ENCODE results near the gene LMNTD2. TPM values are rescaled to one million over a fixed set of nuclear protein-coding genes. Genes with fewer than 3 reads are reported as not detected.
A peak's percentile ranks its signal among the peaks of the same experiment; 100 is the strongest.

The LMNTD2 gene
- total RNA-seq, 1 donor from 2014 or later: 0.47 TPM

- Mint-ChIP-seq H3K36me3 (ENCODE audit: low read depth) (peaks cover 10% of the 10 kb centered on the region), H3K4me1 (peaks cover 15% of the 10 kb centered on the region), H3K4me3 (peak overlapping the region; percentile 80), H3K9me3 (no peaks in the 10 kb centered on the region), H3K27me3 (no peaks in the 10 kb centered on the region), H3K27ac (no peak overlapping the region)
- DNase-seq: peak; percentile 78
- intact Hi-C loops (cut with micrococcal nuclease): loop anchor here (1.0 to 5.0 kb wide), 2 partner anchors 16 to 163 kb away; partner anchors contain the start of genes DEAF1 and TMEM80
Measured at GRCh38 chr11:534396-535209, 25.9 kb downstream of the LMNTD2 start.

GRCh38 chr11:533586-534395 lies 26.7 kb downstream of the LMNTD2 start:
- Mint-ChIP-seq H3K27me3 (no peaks in the 10 kb centered on the region), H3K9me3 (no peaks in the 10 kb centered on the region), H3K36me3 (ENCODE audit: low read depth) (peaks cover 10% of the 10 kb centered on the region), H3K4me3 (peak overlapping the region; percentile 80), H3K4me1 (peaks cover 15% of the 10 kb centered on the region), H3K27ac (no peak overlapping the region)
- DNase-seq: no peak
- intact Hi-C loops (cut with micrococcal nuclease): no loop called here

- no peaks in the 10 kb centered on the region for H3K9me3 Mint-ChIP-seq
- intact Hi-C loops (cut with micrococcal nuclease): no loop called here
- peaks cover 15% of the 10 kb centered on the region for H3K4me1 Mint-ChIP-seq
- peaks cover 10% of the 10 kb centered on the region for H3K36me3 Mint-ChIP-seq (ENCODE audit: low read depth)
- DNase-seq: no peak
- H3K27ac Mint-ChIP-seq: no peak overlapping the region
- H3K4me3 Mint-ChIP-seq: no peak overlapping the region
- no peaks in the 10 kb centered on the region for H3K27me3 Mint-ChIP-seq
Measured at GRCh38 chr11:532986-533585, 27.5 kb downstream of the LMNTD2 start.

GRCh38 chr11:532527-532985 lies 28.0 kb downstream of the LMNTD2 start:
- H3K4me3 Mint-ChIP-seq: no peak overlapping the region
- intact Hi-C loops (cut with micrococcal nuclease): no loop called here
- H3K27ac Mint-ChIP-seq: no peak overlapping the region
- peaks cover 10% of the 10 kb centered on the region for H3K4me1 Mint-ChIP-seq
- no peaks in the 10 kb centered on the region for H3K27me3 Mint-ChIP-seq
- no peak for DNase-seq
- peaks cover 10% of the 10 kb centered on the region for H3K36me3 Mint-ChIP-seq (ENCODE audit: low read depth)
- H3K9me3 Mint-ChIP-seq: no peaks in the 10 kb centered on the region

- H3K27ac Mint-ChIP-seq: no peak overlapping the region
- no peaks in the 10 kb centered on the region for H3K27me3 Mint-ChIP-seq
- intact Hi-C loops (cut with micrococcal nuclease): no loop called here
- H3K4me3 Mint-ChIP-seq: no peak overlapping the region
- H3K9me3 Mint-ChIP-seq: no peaks in the 10 kb centered on the region
- H3K4me1 Mint-ChIP-seq: peaks cover 8% of the 10 kb centered on the region
- no peak for DNase-seq
- H3K36me3 Mint-ChIP-seq (ENCODE audit: low read depth): peaks cover 10% of the 10 kb centered on the region
Measured at GRCh38 chr11:531919-532526, 28.5 kb downstream of the LMNTD2 start.

- intact Hi-C loops (cut with micrococcal nuclease): no loop called here
- no peak overlapping the region for H3K4me3 Mint-ChIP-seq
- H3K27me3 Mint-ChIP-seq: no peaks in the 10 kb centered on the region
- H3K9me3 Mint-ChIP-seq: no peaks in the 10 kb centered on the region
- peaks cover 5% of the 10 kb centered on the region for H3K4me1 Mint-ChIP-seq
- no peak overlapping the region for H3K27ac Mint-ChIP-seq
- peaks cover 9% of the 10 kb centered on the region for H3K36me3 Mint-ChIP-seq (ENCODE audit: low read depth)
- DNase-seq: no peak
Measured at GRCh38 chr11:530960-531831, 29.3 kb downstream of the LMNTD2 start.

- intact Hi-C loops (cut with micrococcal nuclease): no loop called here
- Mint-ChIP-seq H3K36me3 (ENCODE audit: low read depth) (peaks cover 8% of the 10 kb centered on the region), H3K27ac (no peak overlapping the region), H3K4me1 (peaks cover 4% of the 10 kb centered on the region), H3K27me3 (no peaks in the 10 kb centered on the region), H3K9me3 (no peaks in the 10 kb centered on the region), H3K4me3 (no peak overlapping the region)
- no peak for DNase-seq
Measured at GRCh38 chr11:529728-530411, 30.7 kb downstream of the LMNTD2 start.

- H3K27me3 Mint-ChIP-seq: no peaks in the 10 kb centered on the region
- peaks cover 8% of the 10 kb centered on the region for H3K36me3 Mint-ChIP-seq (ENCODE audit: low read depth)
- intact Hi-C loops (cut with micrococcal nuclease): no loop called here
- peaks cover 3% of the 10 kb centered on the region for H3K4me1 Mint-ChIP-seq
- no peak overlapping the region for H3K4me3 Mint-ChIP-seq
- no peak for DNase-seq
- H3K9me3 Mint-ChIP-seq: no peaks in the 10 kb centered on the region
- no peak overlapping the region for H3K27ac Mint-ChIP-seq
Measured at GRCh38 chr11:528815-529727, 31.5 kb downstream of the LMNTD2 start.

GRCh38 chr11:528166-528814 lies 32.2 kb downstream of the LMNTD2 start:
- DNase-seq: no peak
- Mint-ChIP-seq H3K27me3 (no peaks in the 10 kb centered on the region), H3K4me3 (no peak overlapping the region), H3K9me3 (no peaks in the 10 kb centered on the region), H3K4me1 (no peaks in the 10 kb centered on the region), H3K36me3 (ENCODE audit: low read depth) (peaks cover 6% of the 10 kb centered on the region), H3K27ac (no peak overlapping the region)
- intact Hi-C loops (cut with micrococcal nuclease): no loop called here

GRCh38 chr11:526192-526591 lies 34.3 kb downstream of the LMNTD2 start:
- H3K4me1 Mint-ChIP-seq: no peaks in the 10 kb centered on the region
- H3K9me3 Mint-ChIP-seq: no peaks in the 10 kb centered on the region
- no peaks in the 10 kb centered on the region for H3K36me3 Mint-ChIP-seq (ENCODE audit: low read depth)
- no peak overlapping the region for H3K4me3 Mint-ChIP-seq
- H3K27me3 Mint-ChIP-seq: no peaks in the 10 kb centered on the region
- no peak for DNase-seq
- no peak overlapping the region for H3K27ac Mint-ChIP-seq
- intact Hi-C loops (cut with micrococcal nuclease): no loop called here

GRCh38 chr11:521177-521688 lies 39.3 kb downstream of the LMNTD2 start:
- Mint-ChIP-seq H3K27me3 (no peaks in the 10 kb centered on the region), H3K4me3 (no peak overlapping the region), H3K9me3 (no peaks in the 10 kb centered on the region), H3K27ac (no peak overlapping the region), H3K36me3 (ENCODE audit: low read depth) (peaks cover 6% of the 10 kb centered on the region), H3K4me1 (peaks cover 4% of the 10 kb centered on the region)
- no peak for DNase-seq
- intact Hi-C loops (cut with micrococcal nuclease): no loop called here

Measured in activated CD4-positive, alpha-beta T cell treated with anti-CD3 and anti-CD28 coated beads, Interleukin-2, amount 10 ng/mL, durations not matched to agents 24 days and 14 days (primary cell).